OCI-LY7 (cell line): ENCODE results near the gene SLC25A30.

Experiments used
- EZH2phosphoT487 ChIP-seq: fragments of 200-600 bp; sonication (generic); IDR thresholded peaks from 2 replicates; pipeline ENCODE4 v1.6.1; 2018; ENCODE audit warnings: low read depth, borderline replicate concordance, mild to moderate bottlenecking, mixed run types, antibody characterized with exemption, low read length, moderate library complexity, mixed read lengths
- TF ChIP-seq, protein P1 (sequence below): fragments of 200-600 bp; sonication (generic); conservative IDR thresholded peaks from 2 replicates; pipeline ENCODE4 v1.5.1; 2014; ENCODE audit warnings: mild to moderate bottlenecking, antibody characterized with exemption, low read length, moderate library complexity, mixed read lengths

DNA sequence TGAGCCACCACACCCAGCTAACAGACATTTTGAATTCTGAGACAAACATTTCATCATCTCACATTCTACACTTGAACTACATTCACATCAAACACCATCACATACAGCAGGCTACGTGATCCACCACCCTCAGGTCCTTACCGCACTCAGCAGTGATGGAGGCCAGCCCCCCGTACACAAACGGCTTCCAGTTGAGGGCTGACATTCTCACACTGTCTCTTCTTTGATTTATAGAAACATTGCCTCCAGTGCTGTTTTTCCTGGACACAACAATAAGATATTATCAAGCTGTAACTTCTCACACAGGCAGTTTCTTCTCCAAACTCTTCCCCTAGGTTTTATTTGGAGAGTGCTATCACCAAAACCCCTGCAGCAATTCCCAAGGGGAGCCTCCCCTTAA, 7.0 kb downstream of the SLC25A30 start:
- TF ChIP-seq, protein P1, sequence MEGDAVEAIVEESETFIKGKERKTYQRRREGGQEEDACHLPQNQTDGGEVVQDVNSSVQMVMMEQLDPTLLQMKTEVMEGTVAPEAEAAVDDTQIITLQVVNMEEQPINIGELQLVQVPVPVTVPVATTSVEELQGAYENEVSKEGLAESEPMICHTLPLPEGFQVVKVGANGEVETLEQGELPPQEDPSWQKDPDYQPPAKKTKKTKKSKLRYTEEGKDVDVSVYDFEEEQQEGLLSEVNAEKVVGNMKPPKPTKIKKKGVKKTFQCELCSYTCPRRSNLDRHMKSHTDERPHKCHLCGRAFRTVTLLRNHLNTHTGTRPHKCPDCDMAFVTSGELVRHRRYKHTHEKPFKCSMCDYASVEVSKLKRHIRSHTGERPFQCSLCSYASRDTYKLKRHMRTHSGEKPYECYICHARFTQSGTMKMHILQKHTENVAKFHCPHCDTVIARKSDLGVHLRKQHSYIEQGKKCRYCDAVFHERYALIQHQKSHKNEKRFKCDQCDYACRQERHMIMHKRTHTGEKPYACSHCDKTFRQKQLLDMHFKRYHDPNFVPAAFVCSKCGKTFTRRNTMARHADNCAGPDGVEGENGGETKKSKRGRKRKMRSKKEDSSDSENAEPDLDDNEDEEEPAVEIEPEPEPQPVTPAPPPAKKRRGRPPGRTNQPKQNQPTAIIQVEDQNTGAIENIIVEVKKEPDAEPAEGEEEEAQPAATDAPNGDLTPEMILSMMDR: no peak
- TF ChIP-seq EZH2phosphoT487: no peak
